GM06990 (cell line): ENCODE data around the gene RPTOR.

ENCODE experiments used
- DNase-seq: peaks from one replicate; pipeline ENCODE4 v3.0.0-alpha.2; 2011; ENCODE audit not compliant: insufficient read length; ENCODE audit errors: extremely low read depth
- H3K27me3 ChIP-seq: replicated peaks from 2 replicates; pipeline ENCODE4 v1.6.0; 2011; ENCODE audit warnings: low read length; ENCODE audit not compliant: control insufficient read depth, insufficient read depth
- H3K36me3 ChIP-seq: 2 replicates; pipeline ENCODE4 v1.5.1; 2011; ENCODE audit warnings: low read length; ENCODE audit not compliant: control insufficient read depth, insufficient read depth
- H3K4me3 ChIP-seq: replicated peaks from 2 replicates; pipeline ENCODE4 v1.5.1; 2011; ENCODE audit warnings: low read depth, mild to moderate bottlenecking, control low read depth, low read length
- TF ChIP-seq, protein P1 (sequence below): IDR thresholded peaks from 2 replicates; pipeline ENCODE4 v1.5.1; 2011; ENCODE audit warnings: low read length, control low read depth, mild to moderate bottlenecking, inconsistent platforms; ENCODE audit not compliant: insufficient read depth, poor library complexity, severe bottlenecking

Gene RPTOR

DNA sequence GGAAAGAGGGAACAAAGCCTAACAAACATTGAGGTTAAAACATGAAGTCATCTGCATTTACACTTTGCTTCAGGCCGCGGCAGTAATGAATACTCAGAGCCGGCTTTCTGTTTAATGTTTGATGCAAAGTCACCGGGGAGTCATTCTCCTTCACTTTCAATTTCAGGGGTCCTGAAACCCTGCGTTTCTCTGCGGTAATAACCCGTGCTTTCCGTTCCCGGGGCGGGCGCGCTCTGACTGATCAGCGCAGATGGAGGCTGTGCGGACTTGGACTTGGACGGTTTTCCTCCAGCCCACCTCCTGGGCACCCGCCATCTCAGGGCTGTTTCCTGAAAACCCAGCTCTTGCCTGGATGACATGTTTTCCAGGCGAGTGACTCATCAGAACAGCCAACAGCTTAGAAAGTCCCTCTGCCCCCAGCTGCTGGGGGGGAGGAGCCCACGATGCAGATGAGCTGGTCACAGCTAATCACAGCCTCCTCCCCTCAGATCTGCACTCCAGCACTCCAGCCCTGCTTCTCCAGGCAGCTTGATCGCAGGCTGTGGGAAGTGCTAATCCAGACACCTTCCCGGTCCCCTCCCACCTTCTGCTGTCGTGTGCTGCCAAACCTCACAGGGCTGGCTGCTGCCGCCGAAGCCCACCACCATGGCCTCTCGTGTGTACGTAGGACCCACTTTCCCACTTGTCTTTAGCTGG, 288.4 kb downstream of the RPTOR start:
- Histone ChIP-seq H3K36me3 (peaks cover 3% of the 10 kb centered on the region), H3K27me3 (no peaks in the 10 kb centered on the region), H3K4me3 (peak overlapping the region; percentile 62)
- TF ChIP-seq, protein P1, sequence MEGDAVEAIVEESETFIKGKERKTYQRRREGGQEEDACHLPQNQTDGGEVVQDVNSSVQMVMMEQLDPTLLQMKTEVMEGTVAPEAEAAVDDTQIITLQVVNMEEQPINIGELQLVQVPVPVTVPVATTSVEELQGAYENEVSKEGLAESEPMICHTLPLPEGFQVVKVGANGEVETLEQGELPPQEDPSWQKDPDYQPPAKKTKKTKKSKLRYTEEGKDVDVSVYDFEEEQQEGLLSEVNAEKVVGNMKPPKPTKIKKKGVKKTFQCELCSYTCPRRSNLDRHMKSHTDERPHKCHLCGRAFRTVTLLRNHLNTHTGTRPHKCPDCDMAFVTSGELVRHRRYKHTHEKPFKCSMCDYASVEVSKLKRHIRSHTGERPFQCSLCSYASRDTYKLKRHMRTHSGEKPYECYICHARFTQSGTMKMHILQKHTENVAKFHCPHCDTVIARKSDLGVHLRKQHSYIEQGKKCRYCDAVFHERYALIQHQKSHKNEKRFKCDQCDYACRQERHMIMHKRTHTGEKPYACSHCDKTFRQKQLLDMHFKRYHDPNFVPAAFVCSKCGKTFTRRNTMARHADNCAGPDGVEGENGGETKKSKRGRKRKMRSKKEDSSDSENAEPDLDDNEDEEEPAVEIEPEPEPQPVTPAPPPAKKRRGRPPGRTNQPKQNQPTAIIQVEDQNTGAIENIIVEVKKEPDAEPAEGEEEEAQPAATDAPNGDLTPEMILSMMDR = no peak
- DNase-seq = peak; percentile 86

DNA sequence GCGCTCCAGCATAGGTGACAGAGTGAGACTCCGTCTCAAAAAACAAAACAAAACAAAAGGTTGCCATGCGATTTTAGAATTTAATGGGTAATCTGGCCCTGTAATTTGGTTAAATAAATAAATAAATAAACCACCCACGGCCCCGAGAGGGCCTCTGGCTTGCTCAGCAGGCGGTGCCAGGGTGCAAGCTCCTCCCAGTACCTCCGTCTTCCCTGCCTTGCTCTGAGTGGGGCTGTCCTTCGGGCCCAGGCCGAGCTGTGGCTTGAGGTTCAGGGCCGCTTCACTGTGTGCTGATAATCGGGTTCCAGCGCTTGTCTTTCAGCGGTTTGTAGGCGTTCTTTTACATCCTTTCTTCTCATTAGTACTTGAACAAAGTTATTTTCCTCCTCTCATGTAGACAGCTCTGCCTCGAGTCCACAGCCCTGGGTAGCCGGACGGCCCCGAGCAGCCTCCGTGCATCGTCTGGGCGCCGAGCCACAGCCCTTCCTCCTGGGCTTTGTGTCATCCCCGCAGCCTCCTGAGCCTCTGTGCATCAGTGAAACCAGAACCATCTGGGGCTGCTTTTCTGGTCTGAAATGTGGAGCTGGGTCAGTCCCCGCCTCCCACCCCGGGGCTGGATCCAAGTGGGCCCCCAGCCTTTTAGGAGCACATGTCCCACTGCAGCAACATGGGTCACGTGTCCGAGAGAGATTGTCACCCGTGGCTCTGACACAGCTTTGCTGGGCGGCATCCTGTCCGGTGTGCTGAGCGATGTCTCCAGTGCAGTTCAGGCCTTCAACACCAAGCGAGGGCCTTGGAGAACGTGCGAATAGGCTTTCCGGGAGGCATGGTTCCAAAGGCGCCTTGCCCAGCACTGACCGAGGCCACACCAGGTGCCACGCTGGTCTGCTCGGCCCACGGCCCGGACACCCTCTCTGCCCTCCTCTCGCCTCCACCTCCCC, 289.6 kb downstream of the RPTOR start:
- H3K4me3 ChIP-seq = no peak overlapping the region
- no peak for DNase-seq

DNA sequence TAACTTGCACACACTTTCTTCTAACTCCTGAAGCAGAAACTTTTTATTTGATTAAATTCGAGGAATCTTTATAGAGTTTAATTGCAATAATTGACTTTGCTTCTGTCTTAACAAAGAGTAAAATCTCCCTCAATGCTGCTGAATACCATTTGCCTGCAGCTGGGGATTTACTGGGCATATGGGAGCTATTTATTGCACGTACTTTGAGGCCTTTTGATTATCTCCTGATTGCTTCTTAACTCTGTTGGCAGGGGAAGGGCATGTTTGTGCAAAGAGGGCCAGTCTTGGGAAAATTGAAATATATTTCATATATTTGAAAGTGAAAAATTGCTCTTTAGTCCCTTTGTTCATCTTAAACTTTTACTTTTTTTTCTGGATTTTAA, 290.2 kb downstream of the RPTOR start:
- Histone ChIP-seq H3K27me3 (no peaks in the 10 kb centered on the region), H3K4me3 (no peak overlapping the region), H3K36me3 (peaks cover 3% of the 10 kb centered on the region)
- no peak for DNase-seq
- TF ChIP-seq, protein P1 = no peak

More for the DNA sequence above, 289.6 kb downstream of the RPTOR start:
- TF ChIP-seq, protein P1 = no peak
- Histone ChIP-seq H3K27me3 (no peaks in the 10 kb centered on the region), H3K36me3 (peaks cover 3% of the 10 kb centered on the region)

DNA sequence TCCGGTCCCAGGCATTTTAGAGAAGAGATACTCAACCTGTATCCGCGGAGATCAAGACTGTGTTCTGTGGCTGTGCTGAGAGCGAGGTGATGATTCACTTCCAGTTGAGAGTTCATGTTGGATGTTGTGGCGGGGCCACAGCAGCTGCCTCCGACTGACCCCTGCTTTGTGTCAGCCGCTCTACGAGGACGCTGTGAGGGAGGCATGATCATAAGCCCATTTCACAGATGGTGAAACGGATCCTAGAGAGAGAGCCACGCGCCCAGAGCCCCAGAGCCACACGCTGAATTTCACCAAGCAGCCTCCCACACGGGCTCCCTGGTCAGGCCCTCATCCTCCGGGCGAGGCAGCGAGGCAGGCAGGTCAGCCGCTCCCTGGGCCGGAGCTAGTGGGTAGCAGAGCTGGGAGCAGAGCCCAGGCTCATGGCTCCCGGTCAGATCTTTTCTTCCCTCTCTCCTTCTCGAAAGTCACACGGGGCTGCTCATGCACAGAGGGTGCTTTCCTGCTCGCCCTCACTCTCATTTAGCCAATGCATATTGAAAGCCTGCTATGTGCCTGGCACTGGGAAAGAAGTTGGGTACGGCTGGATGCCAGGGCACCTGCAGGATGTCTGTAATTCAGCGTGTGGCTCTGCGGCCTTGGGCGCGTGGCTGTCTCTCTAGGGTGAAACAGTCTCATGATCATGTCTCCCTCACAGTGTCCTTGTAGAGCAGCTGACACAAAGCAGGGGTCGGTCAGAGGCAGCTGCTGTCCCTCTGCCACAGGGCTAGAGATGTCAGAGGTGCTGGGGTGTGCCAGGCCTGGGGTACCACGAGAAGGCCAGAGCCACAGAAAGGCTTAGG, 291.4 kb downstream of the RPTOR start:
- TF ChIP-seq, protein P1 = no peak
- H3K27me3 ChIP-seq = no peaks in the 10 kb centered on the region
- DNase-seq = no peak

DNA sequence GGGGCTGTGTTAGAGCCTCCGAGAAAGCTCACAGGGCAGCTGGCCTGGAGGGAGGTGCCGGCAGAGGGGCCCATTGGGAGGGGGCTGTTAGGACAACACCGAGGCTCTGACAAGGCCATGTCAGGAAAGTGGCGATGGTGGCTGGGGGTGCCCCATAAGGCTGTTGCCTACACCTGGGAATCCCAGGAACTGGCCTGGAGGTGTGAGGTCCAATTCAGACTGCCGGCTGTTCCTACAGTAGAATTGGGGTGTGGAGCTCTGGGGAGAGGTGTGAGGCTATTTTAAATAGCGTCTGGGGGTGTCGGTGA, 292.0 kb downstream of the RPTOR start:
- TF ChIP-seq, protein P1 = no peak
- no peak for DNase-seq
- Histone ChIP-seq H3K27me3 (no peaks in the 10 kb centered on the region), H3K4me3 (no peak overlapping the region), H3K36me3 (peaks cover 3% of the 10 kb centered on the region)

More for the DNA sequence above, 291.4 kb downstream of the RPTOR start:
- peaks cover 3% of the 10 kb centered on the region for H3K36me3 ChIP-seq
- no peak overlapping the region for H3K4me3 ChIP-seq
